Measurements from ENCODE around the gene RAN.
"Not testable (repeated sequence)": the region's sequence is repeated elsewhere in the genome, so short reads cannot be mapped to it uniquely, and the experiment has no call there.

The RAN gene

DNA sequence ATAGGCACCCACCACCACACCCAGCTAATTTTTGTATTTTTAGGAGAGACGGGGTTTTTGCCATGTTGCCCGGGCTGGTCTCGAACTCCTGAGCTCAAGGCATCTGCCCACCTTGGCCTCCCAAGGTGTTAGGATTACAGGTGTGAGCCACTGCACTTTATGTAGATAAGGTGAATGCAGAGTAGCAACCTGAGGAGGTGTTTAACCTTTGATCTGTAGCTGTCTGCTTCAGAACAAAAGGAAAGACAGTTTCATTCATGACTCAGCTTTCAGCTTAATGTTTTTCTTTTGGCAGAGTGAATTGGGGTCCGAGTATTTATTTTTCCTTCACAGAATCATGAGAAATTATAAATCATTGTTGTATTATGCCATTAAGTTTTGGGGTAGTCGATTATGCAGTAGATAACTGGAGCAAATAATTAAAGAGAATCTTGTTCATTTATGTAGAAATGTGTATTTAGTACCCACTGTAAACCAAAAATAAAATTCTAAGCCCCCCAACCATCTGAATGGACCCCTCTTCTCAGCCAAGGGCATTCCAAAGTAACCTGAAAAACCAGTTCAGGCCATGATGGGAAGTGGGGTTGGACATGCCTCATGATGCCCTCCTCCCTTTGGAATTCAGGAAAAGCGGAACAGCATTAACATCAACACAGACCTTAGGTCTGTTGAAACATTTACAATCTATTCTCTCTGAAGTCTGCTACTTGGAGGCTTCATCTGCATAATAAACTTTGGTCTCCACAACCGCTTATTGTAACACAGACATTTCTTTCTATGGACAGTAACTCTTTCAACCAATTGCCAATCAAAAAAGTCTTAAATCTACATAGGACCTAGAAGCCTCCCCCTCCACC is 22.1 kb upstream of the RAN start:
- DNase-seq: no peak

DNA sequence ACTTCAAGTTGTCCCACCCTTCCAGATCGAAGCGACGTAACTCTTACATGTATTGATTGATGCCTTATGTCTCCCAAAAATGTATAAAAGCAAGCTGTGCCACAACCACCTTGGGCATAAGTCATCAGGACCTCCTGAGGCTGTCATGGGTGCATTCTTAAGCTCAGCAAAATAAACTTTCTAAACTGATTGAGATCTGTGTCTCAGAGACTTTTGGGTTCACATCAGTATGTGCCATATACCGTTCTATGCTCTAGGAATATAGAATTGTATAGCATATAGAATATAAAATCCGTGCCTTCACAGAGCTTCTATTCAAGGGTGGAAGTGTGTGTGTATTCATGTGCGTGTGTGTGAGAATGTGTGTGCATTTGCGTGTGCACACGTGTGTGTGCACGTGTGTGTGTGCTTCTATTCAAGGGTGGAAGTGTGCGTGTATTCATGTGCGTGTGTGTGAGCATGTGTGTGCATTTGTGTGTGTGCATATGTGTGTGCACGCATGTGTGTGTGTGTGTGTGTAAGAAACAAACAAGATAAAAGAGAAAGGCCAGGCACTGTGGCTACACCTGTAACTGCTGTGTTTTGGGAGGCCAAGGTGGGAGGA is 21.3 kb upstream of the RAN start:
- no peak for DNase-seq

DNA sequence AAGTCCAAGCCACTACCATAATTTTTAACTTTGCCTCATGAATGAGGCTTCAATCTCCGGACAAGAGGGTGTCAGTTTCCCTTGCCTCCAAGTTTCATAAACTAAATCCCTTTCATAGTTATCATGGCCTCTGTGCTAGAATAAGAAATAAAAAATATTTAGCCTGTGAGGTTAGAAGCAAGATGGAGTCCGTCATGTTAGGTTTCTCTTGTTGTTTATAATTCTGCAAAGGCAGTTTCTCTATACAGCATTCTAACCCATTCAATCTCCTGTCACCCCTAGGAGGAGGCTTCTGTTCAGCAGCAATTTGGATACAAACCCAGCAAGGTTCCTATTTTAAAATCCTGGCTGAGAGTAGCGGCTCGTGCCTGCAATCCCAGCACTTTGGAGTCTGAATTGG is 15.8 kb upstream of the RAN start:
- DNase-seq: no peak

DNA sequence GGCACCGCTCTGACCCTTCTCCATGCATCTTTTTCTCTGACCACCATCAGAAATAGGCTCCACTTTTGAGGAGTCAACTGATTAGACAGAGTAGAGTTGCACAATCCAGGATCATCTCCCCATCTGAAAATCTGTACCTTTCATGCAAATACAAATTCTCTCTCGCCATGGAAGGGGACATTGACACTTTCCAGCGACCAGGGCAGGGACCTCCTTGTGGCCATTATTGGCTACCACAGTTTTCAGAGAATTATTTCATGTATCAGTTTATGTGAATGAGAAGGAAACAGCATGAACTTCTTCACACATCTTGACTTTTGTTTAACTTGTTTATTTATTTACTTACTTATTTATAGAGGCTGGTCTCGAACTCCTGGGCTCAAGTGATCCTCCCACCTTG is 13.8 kb upstream of the RAN start:
- no peak for DNase-seq

DNA sequence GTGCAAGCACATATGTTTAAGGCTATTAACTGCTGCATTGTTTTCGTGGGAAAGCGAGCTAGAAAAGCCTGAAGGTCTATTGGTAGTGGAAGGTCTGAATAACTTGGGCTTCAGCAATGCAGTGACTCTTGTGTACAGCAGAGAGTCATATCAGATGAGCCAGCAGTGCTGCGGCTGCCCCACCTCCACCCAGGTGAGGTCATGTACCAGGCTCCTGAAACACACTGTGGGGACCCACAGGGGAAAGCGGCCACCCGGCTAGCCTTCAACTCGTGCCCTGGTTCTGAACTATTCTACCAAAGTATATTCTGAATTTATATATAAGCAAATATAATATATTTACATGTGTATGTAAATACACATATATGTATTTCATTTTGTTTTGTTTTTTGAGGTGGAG is 12.7 kb upstream of the RAN start:
- DNase-seq: no peak

DNA sequence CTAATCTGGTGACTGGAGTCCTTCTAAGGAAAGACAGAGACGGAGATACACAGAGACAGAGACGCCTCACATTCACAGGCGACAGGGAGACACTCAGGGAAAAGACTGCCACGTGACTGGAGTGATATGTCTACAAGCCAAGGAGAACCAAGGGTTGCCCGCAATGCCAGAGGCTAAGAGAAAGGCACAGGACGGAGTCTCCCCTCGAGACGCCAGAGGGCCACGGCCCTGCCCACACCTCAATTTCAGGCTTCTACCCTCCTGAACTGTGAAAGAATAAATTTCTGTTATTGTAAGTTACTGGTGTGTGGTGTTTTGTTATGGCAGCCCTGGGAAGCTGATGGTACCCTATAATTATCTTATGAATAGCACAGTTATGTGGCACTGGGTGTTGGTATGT is 11.6 kb upstream of the RAN start:
- DNase-seq: no peak

DNA sequence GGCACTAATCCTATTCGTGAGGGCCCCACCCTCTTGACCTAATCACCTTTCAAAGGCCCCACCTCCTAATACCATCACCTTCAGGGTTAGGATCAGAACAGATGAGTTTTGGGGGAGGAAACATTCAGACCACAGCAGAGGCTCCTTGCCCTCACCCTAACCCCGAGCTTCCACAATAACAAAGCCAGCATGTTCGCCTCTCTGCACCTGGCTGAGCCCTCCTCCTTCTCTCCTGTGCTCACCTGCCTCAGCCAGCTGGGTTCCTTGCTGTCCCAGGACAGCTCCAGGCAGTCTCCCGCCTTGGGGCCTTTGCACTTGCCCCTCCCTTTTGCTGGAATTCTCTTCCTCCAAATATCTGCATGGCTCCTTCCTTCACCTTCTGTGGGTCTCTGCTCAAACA is 9.7 kb upstream of the RAN start:
- DNase-seq: no peak

DNA sequence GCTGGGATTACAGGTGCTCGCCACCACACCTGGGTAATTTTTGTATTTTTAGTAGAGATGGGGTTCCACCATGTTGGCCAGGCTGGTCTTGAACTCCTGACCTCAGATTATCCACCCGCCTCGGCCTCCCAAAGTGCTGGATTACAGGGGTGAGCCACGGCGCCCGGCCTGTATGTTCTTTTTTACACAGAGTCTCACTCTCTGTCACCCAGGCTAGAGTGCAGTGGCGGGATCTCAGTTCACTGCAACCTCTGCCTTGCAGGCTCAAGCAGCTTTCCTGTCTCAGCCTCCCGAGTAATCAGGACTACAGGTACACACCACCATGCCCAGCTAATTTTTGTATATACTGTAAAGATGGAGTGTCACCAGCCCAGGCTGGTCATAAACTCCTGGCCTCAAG is 9.1 kb upstream of the RAN start:
- not testable (repeated sequence) for DNase-seq

DNA sequence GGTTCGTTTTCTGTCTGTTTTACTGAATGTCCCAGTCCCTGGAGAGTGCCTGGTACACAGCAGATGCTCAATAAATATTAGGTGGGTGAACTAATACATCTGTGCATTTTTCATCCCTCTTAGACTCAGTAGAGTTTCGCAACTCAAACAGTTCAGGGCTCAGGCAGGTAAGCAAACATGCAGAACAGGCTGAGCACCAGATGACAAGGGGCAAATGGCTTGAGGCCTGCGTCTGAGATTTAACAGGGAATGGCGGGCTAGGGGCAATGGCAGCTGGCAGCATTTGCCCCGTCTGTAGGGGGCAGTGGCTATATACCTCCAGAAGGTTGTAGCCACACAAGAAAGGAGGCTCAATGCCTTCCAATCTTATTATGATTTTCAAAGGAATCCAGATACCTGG is 8.6 kb upstream of the RAN start:
- DNase-seq: no peak

DNA sequence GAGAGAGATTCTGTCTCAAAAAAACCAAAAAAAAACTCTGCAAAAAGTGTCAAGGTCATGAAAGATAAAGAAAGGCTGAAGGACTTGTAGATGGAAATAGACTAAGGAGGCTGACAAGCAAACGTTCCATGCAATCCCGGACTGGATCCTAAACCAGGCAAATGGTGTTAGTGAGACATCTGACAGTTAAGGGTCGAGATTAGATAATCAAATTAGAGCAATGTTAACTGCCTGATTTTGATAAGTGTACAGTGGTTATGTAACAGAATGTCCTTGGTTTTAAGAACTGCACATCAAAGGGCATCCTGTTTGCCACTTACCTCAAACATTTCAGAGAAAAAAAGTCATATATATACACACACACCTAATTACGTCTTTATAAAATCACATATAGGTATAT is 3.5 kb upstream of the RAN start:
- no peak for DNase-seq

DNA sequence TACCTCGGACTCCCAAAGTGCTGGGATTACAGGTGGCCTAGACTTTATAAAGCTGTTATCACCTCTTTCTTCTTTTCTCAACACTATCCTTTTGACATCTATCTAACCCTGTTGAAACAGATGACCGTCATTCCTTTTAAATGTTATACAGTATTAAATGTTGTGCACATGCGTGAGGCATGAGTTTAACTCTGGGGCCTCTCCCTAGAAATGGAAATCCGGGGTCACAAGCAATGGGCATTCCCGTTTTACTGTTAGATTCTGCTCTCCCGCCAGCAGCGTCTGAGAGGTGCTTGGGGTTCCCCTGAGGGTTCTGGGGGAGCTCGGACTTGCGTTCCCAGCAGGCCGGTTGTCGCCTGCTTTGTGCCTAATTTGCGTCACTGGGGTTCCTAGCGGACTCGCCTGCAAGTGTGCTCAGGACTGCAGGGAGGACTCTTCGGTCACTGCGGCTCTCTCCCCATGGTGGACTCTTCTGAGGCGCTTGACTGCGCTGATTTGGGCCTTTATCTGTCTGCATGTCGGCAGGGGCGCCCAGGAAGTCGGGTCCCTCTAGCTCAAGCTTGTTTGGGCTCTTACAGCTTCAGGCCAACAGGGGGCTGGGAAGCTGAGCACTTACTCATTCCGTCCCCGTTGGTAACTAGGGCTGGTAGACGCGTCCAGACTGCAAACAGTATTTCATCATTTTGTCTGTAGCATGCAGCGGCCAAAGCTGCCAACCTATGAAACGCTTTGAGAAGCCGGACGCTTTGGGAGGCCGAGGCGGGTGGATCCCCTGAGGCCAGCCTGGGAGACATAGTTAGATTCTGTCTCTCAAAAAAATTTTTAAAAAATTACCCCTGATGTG is 1.2 kb upstream of the RAN start:
- DNase-seq: peak; percentile 66 to 68

DNA sequence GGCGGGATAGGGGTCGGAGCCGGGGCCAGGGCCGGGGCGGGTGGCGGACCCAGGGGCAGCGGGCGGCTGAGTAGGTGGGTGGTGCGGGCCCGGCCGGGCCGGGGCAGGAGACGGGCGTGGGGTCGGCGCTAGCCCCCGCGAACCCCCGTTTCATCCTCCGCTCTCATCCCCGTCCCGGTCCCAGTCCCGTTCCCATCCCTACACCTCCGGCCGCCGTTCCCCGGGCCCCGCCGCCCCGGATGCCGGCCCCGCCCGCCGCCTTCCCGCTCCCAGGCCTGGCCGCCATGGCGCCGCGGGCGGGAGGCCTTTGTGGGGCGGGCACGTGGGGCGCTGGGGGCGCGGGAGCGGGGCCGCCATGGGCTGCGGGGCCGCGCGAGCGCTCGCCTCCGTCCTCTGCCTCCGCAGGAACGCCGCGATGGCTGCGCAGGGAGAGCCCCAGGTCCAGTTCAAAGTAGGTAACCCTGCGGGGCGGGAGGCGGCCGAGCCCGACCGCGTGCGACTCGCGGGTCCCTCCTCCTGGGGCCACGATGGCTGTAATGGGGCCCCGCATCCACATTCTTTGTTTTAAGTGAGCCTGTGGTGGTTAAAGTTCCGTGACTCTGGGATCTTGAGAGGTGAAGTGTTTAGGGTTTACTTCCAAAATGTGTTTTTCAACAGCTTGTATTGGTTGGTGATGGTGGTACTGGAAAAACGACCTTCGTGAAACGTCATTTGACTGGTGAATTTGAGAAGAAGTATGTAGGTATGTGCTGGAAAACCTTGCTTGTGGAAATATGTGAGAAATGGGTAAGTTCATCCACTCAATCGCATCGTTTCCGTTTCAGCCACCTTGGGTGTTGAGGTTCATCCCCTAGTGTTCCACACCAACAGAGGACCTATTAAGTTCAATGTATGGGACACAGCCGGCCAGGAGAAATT is 572 bp downstream of the RAN start:
- DNase-seq: no peak

DNA sequence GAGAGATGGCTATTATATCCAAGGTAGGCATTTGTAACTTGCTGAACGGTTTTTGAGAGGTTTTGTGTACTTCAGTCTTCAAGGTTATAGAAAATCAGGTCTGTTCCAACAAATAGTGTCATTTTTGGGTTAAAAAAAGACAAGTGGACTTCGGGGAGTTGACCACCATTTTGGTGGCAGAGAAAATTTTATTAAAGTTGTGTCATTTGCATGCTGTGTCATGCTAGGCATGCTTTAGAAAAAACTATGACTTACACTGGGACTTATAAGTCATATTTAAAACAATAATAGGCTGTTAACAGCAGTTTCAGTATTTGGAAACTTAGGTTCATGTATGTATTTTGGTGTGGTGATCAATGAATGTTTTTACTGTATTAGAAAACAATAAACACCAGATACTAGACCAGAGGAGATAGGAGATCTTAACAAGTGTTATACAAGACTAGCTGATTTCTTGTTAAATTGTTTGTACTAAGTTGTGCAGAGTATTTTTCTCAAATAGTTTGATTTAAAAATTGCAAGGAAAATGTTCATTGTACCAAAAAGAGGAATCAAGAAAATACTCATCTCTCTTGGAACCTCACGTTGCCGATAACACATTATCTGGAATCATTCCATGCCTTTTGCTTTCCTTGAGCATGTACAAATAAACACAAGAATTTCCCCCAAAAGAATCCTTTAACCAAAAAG is 1.4 kb downstream of the RAN start:
- no peak for DNase-seq

DNA sequence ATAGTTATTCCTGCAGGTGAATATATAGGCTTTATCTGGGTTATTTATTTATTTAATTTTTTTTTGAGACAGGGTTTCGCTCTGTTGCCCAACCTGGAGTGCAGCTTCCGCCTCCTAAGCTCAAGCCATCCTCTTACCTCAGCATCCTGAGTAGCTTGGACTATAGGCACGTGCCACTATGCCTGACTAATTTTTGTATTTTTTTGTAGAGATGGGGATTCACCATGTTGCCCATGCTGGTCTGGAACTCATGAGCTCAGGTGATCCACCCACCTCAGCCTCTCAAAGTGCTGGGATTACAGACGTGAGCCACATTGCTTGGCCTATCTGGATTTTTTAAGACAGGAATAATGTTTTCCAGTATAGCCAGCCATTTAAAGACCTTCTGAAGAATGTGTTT is 2.0 kb downstream of the RAN start:
- no peak for DNase-seq

DNA sequence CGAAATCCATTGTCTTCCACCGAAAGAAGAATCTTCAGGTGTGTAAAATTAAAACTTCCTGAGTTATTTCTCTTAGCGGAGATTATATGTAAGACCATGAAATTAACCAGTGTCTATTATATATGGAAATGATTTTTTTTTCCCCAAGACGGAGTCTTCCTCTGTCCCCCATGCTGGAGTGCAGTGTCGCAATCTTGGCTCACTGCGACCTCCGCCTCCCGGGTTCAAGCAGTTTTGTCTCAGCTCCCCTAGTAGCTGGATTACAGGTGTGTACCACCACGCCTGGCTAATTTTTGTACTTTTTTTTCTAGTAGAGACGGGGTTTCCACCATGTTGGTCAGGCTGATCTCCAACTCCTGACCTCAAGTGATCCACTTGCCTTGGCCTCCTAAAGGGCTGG is 2.8 kb downstream of the RAN start:
- no peak for DNase-seq

DNA sequence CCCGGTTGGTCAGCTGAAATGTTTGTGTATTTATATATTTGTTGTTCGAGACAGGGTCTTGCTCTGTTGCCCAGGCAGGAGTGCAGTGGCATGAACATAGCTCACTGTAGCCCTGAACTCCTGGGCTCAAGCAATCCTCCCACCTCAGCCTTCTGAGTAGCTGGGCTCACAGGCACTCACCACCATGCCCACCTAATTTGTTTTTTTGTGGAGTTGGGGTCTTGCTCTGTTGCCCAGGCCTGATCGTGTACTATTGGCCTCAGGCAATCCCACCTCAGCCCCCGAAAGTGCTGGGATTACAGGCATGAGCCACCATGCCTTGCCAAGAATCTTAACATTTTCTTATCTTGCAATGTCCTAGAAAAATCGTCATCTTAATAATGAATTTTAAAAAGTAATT is 3.3 kb downstream of the RAN start:
- DNase-seq: no peak

DNA sequence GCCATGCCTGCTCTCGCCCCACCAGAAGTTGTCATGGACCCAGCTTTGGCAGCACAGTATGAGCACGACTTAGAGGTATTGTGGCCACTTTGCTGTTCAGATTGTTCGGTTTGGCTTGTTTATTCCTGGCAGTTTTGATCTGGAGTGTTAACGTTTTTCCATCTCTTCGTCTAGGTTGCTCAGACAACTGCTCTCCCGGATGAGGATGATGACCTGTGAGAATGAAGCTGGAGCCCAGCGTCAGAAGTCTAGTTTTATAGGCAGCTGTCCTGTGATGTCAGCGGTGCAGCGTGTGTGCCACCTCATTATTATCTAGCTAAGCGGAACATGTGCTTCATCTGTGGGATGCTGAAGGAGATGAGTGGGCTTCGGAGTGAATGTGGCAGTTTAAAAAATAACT is 3.8 kb downstream of the RAN start:
- not testable (repeated sequence) for DNase-seq

DNA sequence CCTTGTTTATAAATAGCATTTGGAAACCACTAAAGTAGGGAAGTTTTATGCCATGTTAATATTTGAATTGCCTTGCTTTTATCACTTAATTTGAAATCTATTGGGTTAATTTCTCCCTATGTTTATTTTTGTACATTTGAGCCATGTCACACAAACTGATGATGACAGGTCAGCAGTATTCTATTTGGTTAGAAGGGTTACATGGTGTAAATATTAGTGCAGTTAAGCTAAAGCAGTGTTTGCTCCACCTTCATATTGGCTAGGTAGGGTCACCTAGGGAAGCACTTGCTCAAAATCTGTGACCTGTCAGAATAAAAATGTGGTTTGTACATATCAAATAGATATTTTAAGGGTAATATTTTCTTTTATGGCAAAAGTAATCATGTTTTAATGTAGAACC is 4.4 kb downstream of the RAN start:
- DNase-seq: no peak

DNA sequence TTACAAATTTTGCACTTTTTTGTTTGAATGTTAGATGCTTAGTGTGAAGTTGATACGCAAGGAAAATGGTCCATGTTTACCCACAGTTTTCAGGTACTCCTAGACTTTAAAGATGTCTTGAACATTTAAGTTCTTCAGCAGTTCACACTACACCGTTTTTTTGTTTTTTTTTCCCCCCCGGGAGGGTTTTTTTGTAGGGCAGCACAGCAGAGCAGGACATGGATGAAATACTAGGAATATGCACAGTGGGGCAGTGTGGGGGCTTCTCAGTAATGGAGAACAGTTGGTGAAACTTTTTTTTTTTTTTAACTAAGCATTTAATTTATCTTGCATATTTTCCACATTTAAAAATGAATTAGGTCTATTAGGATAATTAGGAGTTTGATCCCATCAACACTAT is 4.9 kb downstream of the RAN start:
- DNase-seq: no peak

DNA sequence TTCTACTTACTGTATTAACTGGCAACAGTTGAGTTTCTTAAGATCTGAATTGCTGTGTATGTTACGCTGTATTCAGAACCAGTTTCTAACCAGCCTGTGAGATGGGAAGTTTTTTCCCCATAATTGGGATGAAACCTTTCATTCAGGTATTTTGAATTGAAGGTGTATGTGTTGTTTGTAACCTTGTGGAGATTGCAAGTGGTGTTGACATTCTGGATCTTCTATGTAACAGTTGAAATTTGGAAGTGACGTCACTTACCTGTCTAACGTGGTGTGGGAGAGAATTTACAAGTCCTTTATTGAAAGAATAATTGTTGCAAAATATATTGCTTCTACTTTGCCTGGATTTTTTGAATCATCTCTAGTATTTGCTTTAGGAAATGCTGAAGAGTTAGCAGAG is 5.5 kb downstream of the RAN start:
- no peak for DNase-seq

DNA sequence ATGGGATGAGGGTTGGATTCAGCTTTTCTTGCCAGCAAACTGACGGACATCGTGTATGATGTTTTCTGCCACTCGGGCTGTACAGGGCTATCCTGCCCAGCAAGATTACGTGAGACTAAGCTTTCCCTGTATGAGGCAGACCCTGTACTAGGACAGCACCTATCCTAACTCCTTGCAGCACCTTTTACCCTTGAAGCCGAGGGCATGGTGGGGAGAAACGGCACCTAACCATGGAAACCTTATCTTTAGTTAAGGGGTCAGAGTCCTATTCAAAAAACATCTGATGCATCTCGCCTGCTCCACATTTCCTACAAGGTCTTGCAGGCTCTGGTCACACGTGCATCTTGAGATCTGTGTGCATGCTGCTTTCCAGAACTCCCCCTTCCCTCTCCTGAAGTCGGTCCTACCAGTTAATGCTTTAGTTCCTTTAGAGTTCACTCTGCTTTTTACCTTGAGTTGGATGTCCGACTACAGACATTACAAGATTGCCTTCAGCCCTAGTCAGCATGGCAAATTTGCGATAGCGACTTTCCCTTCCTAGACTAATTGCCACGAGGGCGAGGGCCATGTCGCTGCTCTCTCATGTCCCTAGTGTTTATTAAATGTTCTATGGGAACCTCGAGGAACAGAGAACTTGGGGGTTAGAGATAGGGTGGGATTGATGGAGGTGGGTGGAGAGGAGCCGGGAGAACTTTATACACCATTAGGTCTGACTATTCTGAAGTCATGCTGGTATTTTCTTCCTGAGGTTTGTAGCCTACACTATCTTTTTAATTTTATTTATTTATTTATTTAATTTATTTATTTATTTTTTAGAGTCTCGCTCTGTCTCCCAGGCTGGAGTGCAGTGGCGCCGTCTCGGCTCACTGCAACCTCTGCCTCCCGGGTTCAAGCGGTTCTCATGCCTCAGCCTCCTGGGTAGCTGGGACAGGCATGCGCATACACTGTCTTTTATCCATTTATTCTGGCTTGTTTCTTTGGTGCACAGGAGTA is 6.6 kb downstream of the RAN start:
- no peak for DNase-seq
